ENCODE data around the gene FHOD1.

The FHOD1 gene

GRCh38 chr16:67245674-67246080 is 1.6 kb downstream of the FHOD1 start:
- ChIA-PET POLR2A (interaction anchor here (0.9 to 4.3 kb wide), 5 partner anchors 8 to 28 kb away, joined by 3 to 42 read pairs (median 5); partner anchors contain the start of gene TMEM208), CTCF (interaction anchor here (1.8 to 6.1 kb wide), 6 partner anchors 14 to 52 kb away, joined by 7 to 108 read pairs (median 13); partner anchors contain the start of genes E2F4 and TMEM208)
- peaks cover 0 to 11% (median 3%) of the 10 kb centered on the region in 4 experiments for H3K36me3 ChIP-seq (ENCODE audit: control insufficient read depth in 4 of 4, insufficient read depth in 4 of 4, low read length in 3 of 4)
- peaks cover 18 to 76% (median 70%) of the 10 kb centered on the region in 4 experiments for H3K4me1 ChIP-seq (ENCODE audit: control extremely low read depth in 1 of 4, control insufficient read depth in 4 of 4, insufficient read depth in 4 of 4, low read length in 3 of 4)
- no peaks in the 10 kb centered on the region for H3K9me3 ChIP-seq (ENCODE audit: control extremely low read depth in 1 of 5, control insufficient read depth in 4 of 5, insufficient read depth in 2 of 5, low read depth in 1 of 5, low read length in 4 of 5)
- H3K4me3 ChIP-seq (ENCODE audit: control insufficient read depth in 1 of 7, extremely low read depth in 1 of 7, insufficient read depth in 4 of 7, low read depth in 2 of 7, low read length in 6 of 7): peak overlapping the region in 6 of 7 experiments; percentile 75 to 94 (median 89)
- peaks cover 0 to 19% (median 12%) of the 10 kb centered on the region in 5 experiments for H3K27me3 ChIP-seq (replicated peaks in 2 of 5; ENCODE audit: control insufficient read depth in 4 of 5, insufficient read depth in 5 of 5, low read length in 4 of 5)
- peak overlapping the region in 1 of 2 experiments; percentile 93 for H3K27ac ChIP-seq (ENCODE audit: insufficient read depth in 1 of 2, low read depth in 1 of 2, low read length in 2 of 2, poor library complexity in 1 of 2, severe bottlenecking in 2 of 2)
- no peak for DNase-seq
- 27% methylated on average over 6 of the region's 8 CpGs for WGBS (ENCODE audit: insufficient coverage)

GRCh38 chr16:67245186-67245585 is 2.1 kb downstream of the FHOD1 start:
- ChIA-PET CTCF (interaction anchor here (1.0 to 6.1 kb wide), 8 partner anchors 14 to 86 kb away, joined by 3 to 108 read pairs (median 8); partner anchors contain the start of genes E2F4, FBXL8, TMEM208 and TRADD), POLR2A (interaction anchor here (0.5 to 4.3 kb wide), 6 partner anchors 12 to 128 kb away, joined by 3 to 42 read pairs (median 6); partner anchors contain the start of gene TMEM208)
- Histone ChIP-seq H3K27ac (ENCODE audit: insufficient read depth in 1 of 2, low read depth in 1 of 2, low read length in 2 of 2, poor library complexity in 1 of 2, severe bottlenecking in 2 of 2) (peak overlapping the region; percentile 72 to 93), H3K4me1 (ENCODE audit: control extremely low read depth in 1 of 4, control insufficient read depth in 4 of 4, insufficient read depth in 4 of 4, low read length in 3 of 4) (peaks cover 18 to 80% (median 70%) of the 10 kb centered on the region in 4 experiments), H3K9me3 (ENCODE audit: control extremely low read depth in 1 of 5, control insufficient read depth in 4 of 5, insufficient read depth in 2 of 5, low read depth in 1 of 5, low read length in 4 of 5) (no peaks in the 10 kb centered on the region), H3K36me3 (ENCODE audit: control insufficient read depth in 4 of 4, insufficient read depth in 4 of 4, low read length in 3 of 4) (peaks cover 0 to 11% (median 5%) of the 10 kb centered on the region in 4 experiments), H3K27me3 (replicated peaks in 2 of 5; ENCODE audit: control insufficient read depth in 4 of 5, insufficient read depth in 5 of 5, low read length in 4 of 5) (peaks cover 0 to 14% (median 7%) of the 10 kb centered on the region in 5 experiments), H3K4me3 (ENCODE audit: control insufficient read depth in 1 of 7, extremely low read depth in 1 of 7, insufficient read depth in 4 of 7, low read depth in 2 of 7, low read length in 6 of 7) (peak overlapping the region in 5 of 7 experiments; percentile 17 to 94 (median 91))
- 48% methylated on average over 3 of the region's 4 CpGs for WGBS (ENCODE audit: insufficient coverage)
- DNase-seq: no peak

- no peaks in the 10 kb centered on the region for H3K9me3 ChIP-seq (ENCODE audit: control extremely low read depth in 1 of 5, control insufficient read depth in 4 of 5, insufficient read depth in 2 of 5, low read depth in 1 of 5, low read length in 4 of 5)
- CTCF ChIA-PET: interaction anchor here (0.8 to 6.1 kb wide), 12 partner anchors 13 to 237 kb away, joined by 3 to 108 read pairs (median 6); partner anchors contain the start of genes ATP6V0D1, E2F4, EXOC3L1 and FBXL8
- 4% methylated on average over 4 of the region's 5 CpGs for WGBS (ENCODE audit: insufficient coverage)
Measured at GRCh38 chr16:67244387-67245185, 2.7 kb downstream of the FHOD1 start.

GRCh38 chr16:67243481-67243880 is 3.8 kb downstream of the FHOD1 start:
- ChIA-PET POLR2A (interaction anchor here (0.9 to 4.3 kb wide), 3 partner anchors 12 to 213 kb away, joined by 3 to 42 read pairs (median 7); partner anchors contain the start of gene TMEM208), CTCF (interaction anchor here (0.8 to 6.1 kb wide), 9 partner anchors 12 to 238 kb away, joined by 3 to 108 read pairs (median 5); partner anchors contain the start of genes ATP6V0D1, E2F4, EXOC3L1 and TMEM208)
- Histone ChIP-seq H3K4me3 (ENCODE audit: control insufficient read depth in 1 of 7, extremely low read depth in 1 of 7, insufficient read depth in 4 of 7, low read depth in 2 of 7, low read length in 6 of 7) (peak overlapping the region in 2 of 7 experiments; percentile 52 to 87), H3K27me3 (replicated peaks in 2 of 5; ENCODE audit: control insufficient read depth in 4 of 5, insufficient read depth in 5 of 5, low read length in 4 of 5) (no peaks in the 10 kb centered on the region), H3K9me3 (ENCODE audit: control extremely low read depth in 1 of 5, control insufficient read depth in 4 of 5, insufficient read depth in 2 of 5, low read depth in 1 of 5, low read length in 4 of 5) (no peaks in the 10 kb centered on the region), H3K36me3 (ENCODE audit: control insufficient read depth in 4 of 4, insufficient read depth in 4 of 4, low read length in 3 of 4) (peaks cover 2 to 27% (median 11%) of the 10 kb centered on the region in 4 experiments), H3K4me1 (ENCODE audit: control extremely low read depth in 1 of 4, control insufficient read depth in 4 of 4, insufficient read depth in 4 of 4, low read length in 3 of 4) (peaks cover 18 to 71% (median 60%) of the 10 kb centered on the region in 4 experiments), H3K27ac (ENCODE audit: insufficient read depth in 1 of 2, low read depth in 1 of 2, low read length in 2 of 2, poor library complexity in 1 of 2, severe bottlenecking in 2 of 2) (peak overlapping the region; percentile 72 to 93)
- 89% methylated on average over 3 of the region's 4 CpGs for WGBS (ENCODE audit: insufficient coverage)
- DNase-seq: no peak

More at GRCh38 chr16:67244387-67245185, 2.7 kb downstream of the FHOD1 start:
- peak; percentile 90 to 97 (median 95) for DNase-seq
- POLR2A ChIA-PET: interaction anchor here (0.5 to 4.3 kb wide), 10 partner anchors 11 to 212 kb away, joined by 3 to 42 read pairs (median 4); partner anchors contain the start of genes PLEKHG4 and TMEM208
- Histone ChIP-seq H3K4me3 (ENCODE audit: control insufficient read depth in 1 of 7, extremely low read depth in 1 of 7, insufficient read depth in 4 of 7, low read depth in 2 of 7, low read length in 6 of 7) (peak overlapping the region in 5 of 7 experiments; percentile 26 to 94 (median 87)), H3K27me3 (replicated peaks in 2 of 5; ENCODE audit: control insufficient read depth in 4 of 5, insufficient read depth in 5 of 5, low read length in 4 of 5) (peaks cover 0 to 8% (median 3%) of the 10 kb centered on the region in 5 experiments), H3K4me1 (ENCODE audit: control extremely low read depth in 1 of 4, control insufficient read depth in 4 of 4, insufficient read depth in 4 of 4, low read length in 3 of 4) (peaks cover 18 to 80% (median 70%) of the 10 kb centered on the region in 4 experiments), H3K27ac (ENCODE audit: insufficient read depth in 1 of 2, low read depth in 1 of 2, low read length in 2 of 2, poor library complexity in 1 of 2, severe bottlenecking in 2 of 2) (peak overlapping the region; percentile 72 to 93), H3K36me3 (ENCODE audit: control insufficient read depth in 4 of 4, insufficient read depth in 4 of 4, low read length in 3 of 4) (peaks cover under 1 to 16% (median 5%) of the 10 kb centered on the region in 4 experiments)

GRCh38 chr16:67242138-67242730 is 5.0 kb downstream of the FHOD1 start:
- Histone ChIP-seq H3K36me3 (ENCODE audit: control insufficient read depth in 4 of 4, insufficient read depth in 4 of 4, low read length in 3 of 4) (peaks cover 7 to 40% (median 21%) of the 10 kb centered on the region in 4 experiments), H3K9me3 (ENCODE audit: control extremely low read depth in 1 of 5, control insufficient read depth in 4 of 5, insufficient read depth in 2 of 5, low read depth in 1 of 5, low read length in 4 of 5) (no peaks in the 10 kb centered on the region), H3K27me3 (replicated peaks in 2 of 5; ENCODE audit: control insufficient read depth in 4 of 5, insufficient read depth in 5 of 5, low read length in 4 of 5) (no peaks in the 10 kb centered on the region), H3K27ac (ENCODE audit: insufficient read depth in 1 of 2, low read depth in 1 of 2, low read length in 2 of 2, poor library complexity in 1 of 2, severe bottlenecking in 2 of 2) (peak overlapping the region in 1 of 2 experiments; percentile 72), H3K4me3 (ENCODE audit: control insufficient read depth in 1 of 7, extremely low read depth in 1 of 7, insufficient read depth in 4 of 7, low read depth in 2 of 7, low read length in 6 of 7) (no peak overlapping the region), H3K4me1 (ENCODE audit: control extremely low read depth in 1 of 4, control insufficient read depth in 4 of 4, insufficient read depth in 4 of 4, low read length in 3 of 4) (peaks cover 14 to 61% (median 49%) of the 10 kb centered on the region in 4 experiments)
- CTCF ChIA-PET: interaction anchor here (1.2 to 1.8 kb wide), 2 partner anchors 15 to 25 kb away, joined by 5 to 6 read pairs; partner anchors contain the start of gene TMEM208
- 98% methylated on average over 4 of the region's 4 CpGs for WGBS (ENCODE audit: insufficient coverage)
- no peak for DNase-seq
- POLR2A ChIA-PET: interaction anchor here (2.3 kb wide), 1 partner anchor 15 kb away, joined by 6 read pairs; the partner anchor contains the start of gene TMEM208

Data from common myeloid progenitor, CD34-positive (primary cell).